Measurements from ENCODE around the gene NTN5. TPM values are rescaled to one million over a fixed set of nuclear protein-coding genes. Genes with fewer than 3 reads are reported as not detected.

Gene NTN5
- polyA plus RNA-seq, 6 donors from 2014 or later = not detected

DNA sequence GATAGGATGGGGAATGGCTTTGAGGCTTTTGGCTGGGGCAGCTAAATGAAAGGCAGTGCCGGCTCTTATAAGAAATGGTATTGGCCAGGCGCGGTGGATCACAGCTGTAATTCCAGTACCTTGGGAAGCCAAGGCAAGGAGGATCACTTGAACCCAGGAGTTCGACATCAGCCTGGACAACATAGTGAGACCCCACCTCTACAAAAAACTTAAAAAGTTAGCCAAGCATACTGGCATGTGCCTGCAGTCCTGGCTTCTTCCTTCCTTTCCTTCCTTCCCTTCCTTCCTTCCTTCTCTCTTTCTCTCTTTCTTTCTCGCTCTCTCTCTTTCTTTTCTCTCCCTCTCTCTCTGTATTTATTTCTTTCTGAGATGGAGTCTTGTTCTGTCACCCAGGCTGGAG lies 30.0 kb downstream of the NTN5 start:
- peaks cover 58 to 74% (median 67%) of the 10 kb centered on the region in 3 donors for H3K4me1 Mint-ChIP-seq

DNA sequence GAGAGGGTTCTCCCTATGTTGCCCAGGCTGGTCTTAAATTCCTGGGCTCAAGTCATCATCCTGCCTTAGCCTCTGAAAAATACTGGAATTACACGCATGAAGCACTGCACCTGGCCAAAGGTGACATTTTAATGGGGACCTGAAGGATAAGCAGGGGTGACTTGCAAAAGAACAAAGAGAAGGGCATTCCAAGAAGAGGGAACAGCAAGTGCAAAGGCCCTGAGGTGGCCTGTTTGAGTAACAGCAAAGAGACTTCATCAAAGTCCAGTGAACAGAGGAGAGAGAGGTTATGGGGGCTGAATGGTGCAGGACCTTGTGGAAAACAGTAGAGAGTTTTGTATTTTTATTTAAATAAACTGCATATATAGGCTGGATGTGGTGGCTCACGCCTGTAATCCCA lies 31.0 kb downstream of the NTN5 start:
- Mint-ChIP-seq H3K4me1 (peaks cover 48 to 64% (median 60%) of the 10 kb centered on the region in 3 donors), H3K4me3 (peak overlapping the region in 2 of 8 donors; percentile 17 to 49), H3K27me3 (no peaks in the 10 kb centered on the region), H3K9me3 (peaks cover 0 to 7% (median 0%) of the 10 kb centered on the region in 7 donors), H3K27ac (peak overlapping the region in 2 of 6 donors; percentile 26 to 68), H3K36me3 (peaks cover 0 to 10% of the 10 kb centered on the region in 2 donors)
- DNase-seq (no peak), ATAC-seq (ENCODE audit: low read depth in 2 of 2) (no peak)

More for the DNA sequence above, 30.0 kb downstream of the NTN5 start:
- H3K4me3 Mint-ChIP-seq = peak overlapping the region in 3 of 8 donors; percentile 31 to 60 (median 57)
- no peaks in the 10 kb centered on the region for H3K27me3 Mint-ChIP-seq
- ATAC-seq (ENCODE audit: low read depth in 2 of 2) (no peak), DNase-seq (no peak)
- H3K36me3 Mint-ChIP-seq = peaks cover 0 to 10% of the 10 kb centered on the region in 2 donors
- peak overlapping the region in 1 of 6 donors; percentile 24 for H3K27ac Mint-ChIP-seq
- H3K9me3 Mint-ChIP-seq = peaks cover 0 to 7% (median 0%) of the 10 kb centered on the region in 7 donors

DNA sequence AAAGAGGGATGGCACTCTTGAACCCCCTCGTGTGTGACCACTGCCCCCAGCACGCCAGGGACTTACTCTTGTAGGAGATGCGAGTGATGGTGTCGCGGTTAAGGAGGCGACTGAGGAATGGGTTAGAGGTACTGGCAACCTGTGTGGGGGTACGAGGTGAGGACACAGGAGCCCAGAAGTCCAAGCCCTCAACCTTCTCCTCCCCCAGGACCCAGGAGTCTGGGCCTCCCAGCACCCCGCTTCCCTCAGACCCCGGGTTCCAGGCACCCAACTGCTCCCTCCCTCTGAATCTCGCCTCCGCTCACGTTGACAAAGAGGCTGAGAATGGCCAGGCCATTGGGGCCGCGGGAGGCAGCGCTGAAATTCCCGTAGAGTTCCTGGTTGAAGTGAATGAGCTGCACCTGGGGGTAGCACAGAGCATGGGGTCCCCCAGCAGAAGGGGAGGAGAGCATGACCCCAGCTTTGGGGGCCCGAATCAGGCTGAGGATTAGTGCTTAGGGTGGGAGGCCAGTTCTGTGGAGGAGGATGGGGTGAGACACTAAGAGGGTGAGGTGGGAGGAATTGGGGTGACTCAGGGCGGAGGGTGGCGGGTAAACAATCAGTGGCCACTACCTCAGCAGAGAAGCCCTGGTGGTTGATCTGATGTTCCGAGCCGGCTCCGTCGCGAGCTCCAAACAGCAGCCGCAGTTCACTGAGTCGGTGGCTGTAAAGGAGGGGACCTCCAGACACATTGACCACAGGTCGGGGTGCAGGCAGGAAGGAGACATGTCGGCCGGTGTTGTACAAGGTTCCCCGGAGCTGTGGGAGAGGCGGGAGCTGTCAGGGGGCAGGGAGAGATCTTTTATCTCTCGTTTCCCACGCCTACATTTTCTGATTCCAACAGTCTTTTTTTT lies 33.1 kb downstream of the NTN5 start:
- peak overlapping the region; percentile 60 to 99 (median 93) for H3K4me3 Mint-ChIP-seq
- DNase-seq (no peak), ATAC-seq (ENCODE audit: low read depth in 2 of 2) (no peak)
- peaks cover 0 to 7% (median 0%) of the 10 kb centered on the region in 7 donors for H3K9me3 Mint-ChIP-seq
- peak overlapping the region in 5 of 6 donors; percentile 52 to 93 (median 85) for H3K27ac Mint-ChIP-seq
- H3K27me3 Mint-ChIP-seq = no peaks in the 10 kb centered on the region
- peaks cover 45 to 62% (median 53%) of the 10 kb centered on the region in 3 donors for H3K4me1 Mint-ChIP-seq
- H3K36me3 Mint-ChIP-seq = peaks cover 0 to 18% of the 10 kb centered on the region in 2 donors

DNA sequence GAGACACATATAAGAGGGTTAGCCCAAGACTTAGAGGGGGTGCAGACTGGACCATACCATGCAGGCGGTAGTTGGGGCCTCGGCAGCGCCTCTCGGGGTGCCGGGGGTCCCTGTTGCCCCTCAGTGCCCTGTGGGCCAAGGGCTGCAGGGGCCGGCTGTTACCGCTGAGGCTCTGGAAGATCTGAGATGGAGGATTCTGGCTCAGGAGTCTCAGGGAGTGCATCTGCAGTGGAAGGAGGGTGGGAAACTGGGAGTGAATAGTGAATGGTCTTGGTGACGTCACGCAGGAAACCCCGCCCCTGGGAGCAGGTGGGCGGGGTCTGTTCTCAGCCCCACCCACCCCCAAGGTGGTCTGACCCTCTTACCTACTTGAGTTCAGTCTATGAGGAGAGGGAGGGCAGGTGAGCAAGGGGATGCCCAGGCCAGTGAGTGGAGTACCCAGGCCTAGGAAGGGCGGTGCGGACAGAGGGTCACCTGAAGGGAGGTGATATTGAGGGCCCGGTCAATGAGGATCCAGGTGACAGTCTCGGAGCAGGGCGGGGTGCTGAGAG lies 33.9 kb downstream of the NTN5 start:
- DNase-seq (no peak), ATAC-seq (ENCODE audit: low read depth in 2 of 2) (no peak)
- H3K4me3 Mint-ChIP-seq = peak overlapping the region; percentile 88 to 99 (median 98)

DNA sequence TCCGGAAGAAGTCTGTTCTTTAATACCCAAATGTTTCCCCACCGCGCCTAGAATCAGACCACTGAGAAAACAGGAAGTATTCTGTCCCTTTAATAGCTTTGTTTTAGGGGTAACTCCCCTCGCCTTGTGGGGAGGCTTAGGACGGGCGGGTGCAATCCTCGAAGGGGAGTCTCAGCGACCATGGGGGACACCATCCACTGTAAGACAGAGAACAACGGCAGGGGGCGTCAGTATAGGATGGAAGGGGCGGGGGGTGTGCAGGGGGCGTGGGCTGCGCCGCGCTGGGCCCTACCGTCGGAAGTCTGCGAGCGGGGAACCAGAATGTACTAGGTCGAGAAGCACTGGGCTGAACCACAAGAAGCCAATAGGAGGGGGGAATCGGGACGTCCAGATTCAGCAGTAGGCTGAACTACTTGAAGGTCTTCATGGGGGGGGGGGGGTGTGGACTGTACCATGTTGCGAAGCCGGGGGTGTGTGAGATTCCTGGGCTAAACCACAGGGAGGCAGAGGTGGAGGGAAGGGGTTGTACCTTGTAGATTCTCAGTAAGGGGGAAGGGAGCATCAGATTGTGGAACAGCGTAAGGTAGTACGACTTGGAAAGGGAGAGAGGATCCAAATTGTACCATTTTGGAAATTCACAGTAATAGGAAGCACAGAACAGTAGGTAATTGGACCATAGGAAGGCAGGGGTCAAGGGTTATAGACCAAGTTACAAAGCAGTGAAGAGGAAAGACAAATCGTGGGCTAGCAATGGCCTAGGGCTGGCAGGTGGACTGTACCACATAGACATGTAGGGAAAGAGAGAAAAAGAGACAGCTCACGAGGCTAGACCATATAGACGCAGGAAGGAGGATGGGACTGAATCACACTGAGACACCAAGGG lies 34.6 kb downstream of the NTN5 start:
- H3K27ac Mint-ChIP-seq = peak overlapping the region; percentile 92 to 100 (median 99)
- H3K27me3 Mint-ChIP-seq = no peaks in the 10 kb centered on the region
- H3K4me3 Mint-ChIP-seq = peak overlapping the region; percentile 88 to 99 (median 98)
- DNase-seq = no peak
- peaks cover 53 to 68% (median 59%) of the 10 kb centered on the region in 3 donors for H3K4me1 Mint-ChIP-seq
- peak; percentile 29 to 57 for ATAC-seq (ENCODE audit: low read depth in 2 of 2)
- peaks cover 0 to 18% of the 10 kb centered on the region in 2 donors for H3K36me3 Mint-ChIP-seq
- peaks cover 0 to 7% (median 0%) of the 10 kb centered on the region in 7 donors for H3K9me3 Mint-ChIP-seq

More for the DNA sequence above, 33.9 kb downstream of the NTN5 start:
- Mint-ChIP-seq H3K27ac (peak overlapping the region in 5 of 6 donors; percentile 92 to 100 (median 99)), H3K36me3 (peaks cover 0 to 18% of the 10 kb centered on the region in 2 donors), H3K4me1 (peaks cover 46 to 63% (median 56%) of the 10 kb centered on the region in 3 donors), H3K27me3 (no peaks in the 10 kb centered on the region), H3K9me3 (peaks cover 0 to 7% (median 0%) of the 10 kb centered on the region in 7 donors)

DNA sequence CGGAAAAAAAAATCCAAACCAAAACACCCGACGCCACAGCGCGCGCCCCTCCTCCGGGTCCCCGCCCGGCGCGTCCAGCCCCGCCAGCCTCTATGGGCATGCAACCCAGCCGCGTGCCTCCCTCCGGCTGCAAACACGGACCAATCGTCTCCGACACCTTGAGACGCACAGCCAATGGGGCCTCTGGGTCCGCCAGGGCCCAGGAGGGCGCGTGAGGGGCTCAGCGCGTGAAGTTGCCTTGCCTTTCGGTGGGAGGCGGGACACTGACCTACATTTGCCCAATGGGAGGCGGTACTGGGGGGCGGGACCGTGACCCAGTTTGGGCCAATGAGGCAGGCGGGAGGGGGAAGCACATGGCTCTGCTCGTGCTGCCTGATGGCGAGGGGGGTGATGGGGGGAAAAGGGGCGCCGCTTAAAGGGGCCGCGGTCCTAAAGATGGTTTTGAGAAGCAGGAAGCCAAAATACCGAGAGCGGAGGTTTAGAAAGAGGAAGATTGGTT lies 35.3 kb downstream of the NTN5 start:
- peaks cover 0 to 18% of the 10 kb centered on the region in 2 donors for H3K36me3 Mint-ChIP-seq
- H3K4me1 Mint-ChIP-seq = peaks cover 52 to 64% (median 55%) of the 10 kb centered on the region in 3 donors
- H3K9me3 Mint-ChIP-seq = peaks cover 0 to 7% (median 0%) of the 10 kb centered on the region in 7 donors
- ATAC-seq (ENCODE audit: low read depth in 2 of 2) (peak; percentile 70 to 75), DNase-seq (peak; percentile 100)
- H3K27me3 Mint-ChIP-seq = no peaks in the 10 kb centered on the region
- peak overlapping the region; percentile 88 to 99 (median 98) for H3K4me3 Mint-ChIP-seq
- peak overlapping the region; percentile 92 to 100 (median 99) for H3K27ac Mint-ChIP-seq

DNA sequence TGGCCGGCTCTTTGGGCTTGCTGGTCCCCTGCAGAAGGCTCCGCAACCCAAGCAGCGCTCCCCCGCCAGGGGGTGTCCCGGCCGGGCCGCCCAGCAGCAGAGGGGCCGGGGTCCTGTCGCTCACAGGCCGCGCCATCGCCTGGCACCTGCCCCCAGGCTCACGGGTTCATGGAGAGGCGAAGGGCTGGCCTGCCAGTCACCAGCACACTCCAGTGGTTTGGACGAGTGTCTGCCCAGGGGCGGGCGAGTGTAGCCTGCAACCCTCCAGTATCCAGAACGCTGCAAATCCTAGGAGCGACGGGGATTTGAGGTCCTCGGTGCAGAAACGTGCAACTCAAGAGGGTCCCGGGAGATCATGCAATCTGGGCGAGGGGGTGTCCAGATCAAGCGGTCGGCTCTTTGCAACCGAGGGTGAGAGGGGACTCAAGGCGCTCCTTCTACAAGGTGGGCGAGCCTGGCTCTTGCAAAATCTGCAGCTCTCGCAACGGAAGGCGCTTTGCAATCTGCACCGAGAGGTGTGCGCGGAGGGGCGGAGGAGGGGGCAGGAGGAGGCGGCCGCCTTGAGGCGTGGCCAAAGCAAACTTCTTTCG lies 35.9 kb downstream of the NTN5 start, which contains the start of gene DBP:
DBP (minus strand) TSS at position 521 of the 590 bp plus-strand sequence; CDS start at position 136, 385 bp downstream.
- ATAC-seq (ENCODE audit: low read depth in 2 of 2) = no peak
- peaks cover 50 to 60% (median 57%) of the 10 kb centered on the region in 3 donors for H3K4me1 Mint-ChIP-seq
- no peak for DNase-seq
- no peaks in the 10 kb centered on the region for H3K27me3 Mint-ChIP-seq
- peak within 1 kb of the TSS; percentile 92 to 100 (median 99) for H3K27ac Mint-ChIP-seq
- peak within 1 kb of the TSS; percentile 88 to 99 (median 98) for H3K4me3 Mint-ChIP-seq
- peaks cover 0 to 7% (median 0%) of the 10 kb centered on the region in 7 donors for H3K9me3 Mint-ChIP-seq
- peaks cover 0 to 18% of the 10 kb centered on the region in 2 donors for H3K36me3 Mint-ChIP-seq

DNA sequence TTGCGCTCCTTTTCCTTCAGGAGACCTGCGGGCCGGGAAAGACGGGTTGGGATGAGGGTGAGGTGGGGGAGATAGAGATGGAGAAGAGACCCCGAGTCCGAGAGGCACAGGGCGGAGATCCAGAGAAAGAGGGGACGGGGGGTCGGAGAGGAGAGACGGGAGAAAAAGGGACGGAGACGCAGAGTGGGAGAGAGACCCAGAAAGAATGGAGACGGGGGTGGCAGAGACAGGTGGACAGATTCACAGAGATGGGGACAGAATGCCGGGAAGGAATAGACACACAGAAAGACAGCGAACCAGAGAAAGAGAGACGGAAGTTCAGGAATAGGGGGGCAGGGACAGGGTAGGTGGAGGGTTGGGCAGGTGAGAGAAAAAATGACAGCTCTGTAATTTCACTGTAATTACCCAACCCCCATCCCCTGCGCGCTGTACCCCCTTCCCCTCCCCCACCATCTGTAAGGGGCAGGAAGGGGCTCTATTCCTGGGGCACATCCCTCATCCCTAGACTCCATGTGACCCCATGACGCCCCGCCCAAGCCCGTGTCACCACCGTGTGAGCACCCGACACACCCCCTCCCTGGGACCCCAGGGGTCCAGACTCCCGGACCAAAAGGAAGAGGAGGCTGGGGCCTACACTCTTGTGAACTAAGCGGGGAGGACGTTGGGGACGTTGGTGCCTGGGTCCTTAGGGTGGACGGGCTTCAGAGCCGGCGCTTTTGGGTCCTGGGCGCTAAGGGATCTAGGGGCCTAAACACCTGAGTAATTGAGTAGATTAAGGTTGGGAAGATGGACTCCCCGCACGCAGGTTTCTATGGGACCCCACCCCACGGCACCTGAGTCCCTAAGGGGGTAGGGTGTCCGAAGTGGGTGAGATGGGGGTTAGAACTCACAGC lies 36.6 kb downstream of the NTN5 start:
- H3K4me1 Mint-ChIP-seq = peaks cover 44 to 58% (median 56%) of the 10 kb centered on the region in 3 donors
- peaks cover 0 to 18% of the 10 kb centered on the region in 2 donors for H3K36me3 Mint-ChIP-seq
- peaks cover 0 to 7% (median 0%) of the 10 kb centered on the region in 7 donors for H3K9me3 Mint-ChIP-seq
- DNase-seq (no peak), ATAC-seq (ENCODE audit: low read depth in 2 of 2) (no peak)
- H3K4me3 Mint-ChIP-seq = peak overlapping the region; percentile 88 to 99 (median 98)
- no peaks in the 10 kb centered on the region for H3K27me3 Mint-ChIP-seq
- H3K27ac Mint-ChIP-seq = peak overlapping the region; percentile 88 to 98 (median 96)

DNA sequence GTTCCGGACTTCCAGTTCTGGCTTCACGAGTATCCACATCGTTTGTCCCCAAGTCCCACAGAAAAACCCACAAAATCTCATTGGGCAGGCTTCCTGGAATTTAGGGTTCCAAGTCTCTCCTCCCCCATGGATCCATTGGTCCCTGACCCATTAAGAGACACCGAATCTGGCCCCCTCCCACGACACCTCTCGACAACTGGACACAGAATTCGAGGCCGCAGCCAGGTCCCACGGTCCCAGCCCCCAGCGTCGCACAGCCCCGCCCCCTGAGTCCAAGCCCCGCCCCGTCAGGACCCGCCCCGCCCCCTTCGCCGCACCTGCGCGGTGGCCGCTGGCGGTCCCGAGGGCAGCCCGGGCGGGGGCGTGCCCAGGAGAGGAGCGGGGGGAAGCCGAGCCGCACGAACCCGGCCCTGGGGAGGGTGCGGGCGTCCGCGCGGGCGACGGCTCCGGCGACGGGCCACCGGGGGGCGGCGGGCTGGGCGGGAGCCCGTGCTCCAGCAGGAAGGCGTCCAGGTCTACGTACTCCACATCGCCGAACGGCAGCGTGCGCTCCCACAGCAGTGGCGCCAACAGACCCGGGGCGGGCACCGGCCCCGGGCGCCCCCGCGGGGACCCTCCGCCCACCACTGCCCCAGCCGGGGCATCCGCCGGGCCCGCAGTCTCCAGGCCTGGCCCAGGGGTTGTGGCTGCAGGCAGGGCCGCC lies 37.4 kb downstream of the NTN5 start:
- peaks cover 0 to 18% of the 10 kb centered on the region in 2 donors for H3K36me3 Mint-ChIP-seq

DNA sequence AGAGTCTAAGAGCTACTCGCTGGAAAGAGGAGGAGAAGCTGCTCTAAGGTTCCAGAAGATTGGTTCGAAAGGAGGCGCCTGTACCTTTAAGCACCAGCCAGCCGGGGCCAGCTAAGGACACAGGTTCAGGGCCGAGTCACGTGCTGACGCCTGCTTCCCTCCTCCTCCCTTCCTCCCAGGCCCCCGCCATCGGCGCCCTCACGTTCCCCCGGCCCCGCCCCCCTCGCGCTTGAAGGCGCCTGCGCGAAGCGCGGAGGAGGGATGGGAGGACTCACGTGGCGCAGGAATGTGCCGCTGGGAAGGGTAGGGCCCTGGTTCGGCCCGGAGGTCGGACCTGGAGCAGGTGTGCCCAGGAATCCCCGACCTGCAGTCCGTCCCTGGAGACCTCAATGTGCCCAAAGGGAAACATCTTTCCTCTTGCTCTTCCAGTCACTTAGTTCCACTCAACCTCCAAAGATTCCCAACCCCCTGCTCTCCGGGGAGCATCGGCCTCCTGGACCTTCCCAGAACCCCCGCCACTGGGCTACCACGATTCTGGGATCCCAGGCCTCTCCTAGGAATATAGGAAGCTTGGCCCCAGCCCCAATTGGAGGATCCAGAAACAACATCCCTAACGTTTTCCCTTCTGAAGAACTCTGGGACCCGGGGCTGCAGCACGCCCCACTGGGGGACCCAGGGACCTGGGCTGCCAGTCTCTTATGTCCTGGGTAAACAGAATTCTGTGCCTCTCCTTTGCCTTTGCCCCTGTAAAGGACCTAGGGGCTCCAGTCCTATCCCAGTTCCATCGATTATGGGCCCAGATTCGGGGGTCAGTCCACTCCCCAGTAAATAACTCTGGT lies 38.2 kb downstream of the NTN5 start:
- Mint-ChIP-seq H3K9me3 (peaks cover 0 to 7% (median 0%) of the 10 kb centered on the region in 7 donors), H3K27ac (peak overlapping the region; percentile 51 to 97 (median 93)), H3K4me3 (peak overlapping the region; percentile 82 to 98 (median 86)), H3K4me1 (peaks cover 38 to 58% (median 49%) of the 10 kb centered on the region in 3 donors), H3K27me3 (no peaks in the 10 kb centered on the region), H3K36me3 (peaks cover 0 to 18% of the 10 kb centered on the region in 2 donors)
- ATAC-seq (ENCODE audit: low read depth in 2 of 2) (no peak), DNase-seq (peak; percentile 76)

More for the DNA sequence above, 37.4 kb downstream of the NTN5 start:
- ATAC-seq (ENCODE audit: low read depth in 2 of 2) = peak in 1 of 2 donors; percentile 3
- peak overlapping the region in 5 of 6 donors; percentile 87 to 97 (median 93) for H3K27ac Mint-ChIP-seq
- H3K4me1 Mint-ChIP-seq = peaks cover 43 to 59% (median 55%) of the 10 kb centered on the region in 3 donors
- peak; percentile 71 for DNase-seq
- peak overlapping the region; percentile 88 to 99 (median 98) for H3K4me3 Mint-ChIP-seq
- peaks cover 0 to 7% (median 0%) of the 10 kb centered on the region in 7 donors for H3K9me3 Mint-ChIP-seq
- H3K27me3 Mint-ChIP-seq = no peaks in the 10 kb centered on the region

Measured in naive B cell (primary cell).